ENCODE results near the gene FUCA1. TPM values are rescaled to one million over a fixed set of nuclear protein-coding genes. Genes with fewer than 3 reads are reported as not detected.

FUCA1 gene
- total RNA-seq, 1 experiment from 2014 or later, result 20.3 TPM

DNA sequence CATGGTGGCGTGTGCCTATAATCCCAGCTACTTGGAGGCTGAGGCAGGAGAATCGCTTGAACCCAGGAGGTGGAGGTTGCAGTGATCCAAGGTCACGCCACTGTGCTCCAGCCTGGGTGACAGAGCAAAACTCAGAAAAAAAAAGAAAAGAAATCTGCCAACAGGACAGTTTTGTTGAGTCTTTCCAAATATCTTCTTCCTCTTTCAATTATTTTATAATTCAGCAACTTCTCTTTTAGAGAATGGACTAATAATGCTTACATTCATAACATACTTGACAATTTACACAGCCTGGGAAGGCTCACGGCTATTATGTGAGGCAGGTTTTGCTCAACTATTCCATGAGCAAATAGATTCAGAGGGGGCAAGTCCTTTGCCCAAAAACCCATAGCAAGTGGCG is 27.0 kb upstream of the FUCA1 start:
- TF ChIP-seq CTCF (conservative IDR thresholded peaks at IDR 0.05; ENCODE audit: low read depth, low read length) (no peak), EZH2 (IDR thresholded peaks at IDR 0.05; ENCODE audit: low read length, unreplicated experiment) (no peak), EZH2phosphoT487 (IDR thresholded peaks at IDR 0.05; ENCODE audit: borderline replicate concordance, low read length) (no peak)
- Histone ChIP-seq H3F3A (ENCODE audit: low read length, unreplicated experiment) (no peaks in the 10 kb centered on the region), H3K9me2 (replicated peaks; ENCODE audit: low read length) (no peaks in the 10 kb centered on the region), H3K9ac (ENCODE audit: low read length) (no peak overlapping the region), H2AFZ (ENCODE audit: low read length) (no peak overlapping the region), H3K27me3 (ENCODE audit: low read length) (no peaks in the 10 kb centered on the region), H3K4me2 (ENCODE audit: low read length) (no peak overlapping the region), H3K27ac (ENCODE audit: low read length) (no peak overlapping the region), H3K79me2 (ENCODE audit: low read length) (no peaks in the 10 kb centered on the region), H3K36me3 (ENCODE audit: low read depth, low read length) (no peaks in the 10 kb centered on the region), H3K9me3 (ENCODE audit: low read length) (no peaks in the 10 kb centered on the region), H4K20me1 (ENCODE audit: low read length) (no peaks in the 10 kb centered on the region), H3K4me1 (ENCODE audit: insufficient read depth, low read length) (no peaks in the 10 kb centered on the region), H3K4me3 (ENCODE audit: low read length) (no peak overlapping the region)
- ATAC-seq (no peak), DNase-seq (no peak)
- ChIA-PET CTCF (no interaction called here), POLR2A (ENCODE audit: unreplicated experiment) (no interaction called here)
- no TSS peak for BruUV-seq (replicated peaks)
- intact Hi-C loops (cut with micrococcal nuclease), result no loop called here

GRCh38 chr1:23889074-23889473 is 21.0 kb upstream of the FUCA1 start:
- no peaks in the 10 kb centered on the region for H3K27me3 ChIP-seq (ENCODE audit: low read length)
- no peaks in the 10 kb centered on the region for H3K36me3 ChIP-seq (ENCODE audit: low read depth, low read length)
- TF ChIP-seq EZH2phosphoT487 (IDR thresholded peaks at IDR 0.05; ENCODE audit: borderline replicate concordance, low read length) (no peak), EZH2 (IDR thresholded peaks at IDR 0.05; ENCODE audit: low read length, unreplicated experiment) (no peak), CTCF (conservative IDR thresholded peaks at IDR 0.05; ENCODE audit: low read depth, low read length) (no peak)
- ATAC-seq (no peak), DNase-seq (no peak)
- intact Hi-C loops (cut with micrococcal nuclease), result no loop called here
- H3K4me1 ChIP-seq (ENCODE audit: insufficient read depth, low read length), result no peaks in the 10 kb centered on the region
- CTCF ChIA-PET, result no interaction called here
- no peak overlapping the region for H3K27ac ChIP-seq (ENCODE audit: low read length)
- H3K9ac ChIP-seq (ENCODE audit: low read length), result no peak overlapping the region
- H3K4me2 ChIP-seq (ENCODE audit: low read length), result no peak overlapping the region
- POLR2A ChIA-PET (ENCODE audit: unreplicated experiment), result no interaction called here
- H2AFZ ChIP-seq (ENCODE audit: low read length), result no peak overlapping the region
- no peaks in the 10 kb centered on the region for H3K9me3 ChIP-seq (ENCODE audit: low read length)
- H4K20me1 ChIP-seq (ENCODE audit: low read length), result no peaks in the 10 kb centered on the region
- H3K9me2 ChIP-seq (replicated peaks; ENCODE audit: low read length), result no peaks in the 10 kb centered on the region
- no TSS peak for BruUV-seq (replicated peaks)
- no peaks in the 10 kb centered on the region for H3K79me2 ChIP-seq (ENCODE audit: low read length)
- H3K4me3 ChIP-seq (ENCODE audit: low read length), result no peak overlapping the region
- H3F3A ChIP-seq (ENCODE audit: low read length, unreplicated experiment), result no peaks in the 10 kb centered on the region

- TF ChIP-seq EZH2 (IDR thresholded peaks at IDR 0.05; ENCODE audit: low read length, unreplicated experiment) (no peak), EZH2phosphoT487 (IDR thresholded peaks at IDR 0.05; ENCODE audit: borderline replicate concordance, low read length) (no peak), CTCF (conservative IDR thresholded peaks at IDR 0.05; ENCODE audit: low read depth, low read length) (no peak)
- H3K4me1 ChIP-seq (ENCODE audit: insufficient read depth, low read length), result no peaks in the 10 kb centered on the region
- intact Hi-C loops (cut with micrococcal nuclease), result no loop called here
- no peaks in the 10 kb centered on the region for H3K9me3 ChIP-seq (ENCODE audit: low read length)
- CTCF ChIA-PET, result no interaction called here
- ATAC-seq (no peak), DNase-seq (no peak)
- H3F3A ChIP-seq (ENCODE audit: low read length, unreplicated experiment), result no peaks in the 10 kb centered on the region
- H3K27ac ChIP-seq (ENCODE audit: low read length), result no peak overlapping the region
- BruUV-seq (replicated peaks), result no TSS peak
- H3K36me3 ChIP-seq (ENCODE audit: low read depth, low read length), result no peaks in the 10 kb centered on the region
- POLR2A ChIA-PET (ENCODE audit: unreplicated experiment), result no interaction called here
- H3K27me3 ChIP-seq (ENCODE audit: low read length), result no peaks in the 10 kb centered on the region
- no peak overlapping the region for H2AFZ ChIP-seq (ENCODE audit: low read length)
- no peaks in the 10 kb centered on the region for H4K20me1 ChIP-seq (ENCODE audit: low read length)
- H3K4me3 ChIP-seq (ENCODE audit: low read length), result no peak overlapping the region
- H3K79me2 ChIP-seq (ENCODE audit: low read length), result no peaks in the 10 kb centered on the region
- no peaks in the 10 kb centered on the region for H3K9me2 ChIP-seq (replicated peaks; ENCODE audit: low read length)
- no peak overlapping the region for H3K9ac ChIP-seq (ENCODE audit: low read length)
- H3K4me2 ChIP-seq (ENCODE audit: low read length), result no peak overlapping the region
These were observed 17.1 kb upstream of the FUCA1 start for GRCh38 chr1:23885222-23885621.

Measured in PC-3 (cell line).